ENCODE results near the gene FCMR. TPM values are rescaled to one million over a fixed set of nuclear protein-coding genes. Genes with fewer than 3 reads are reported as not detected.

Gene FCMR
- total RNA-seq, 3 donors from 2014 or later: 1.6 to 5.6 (median 4.6) TPM

DNA sequence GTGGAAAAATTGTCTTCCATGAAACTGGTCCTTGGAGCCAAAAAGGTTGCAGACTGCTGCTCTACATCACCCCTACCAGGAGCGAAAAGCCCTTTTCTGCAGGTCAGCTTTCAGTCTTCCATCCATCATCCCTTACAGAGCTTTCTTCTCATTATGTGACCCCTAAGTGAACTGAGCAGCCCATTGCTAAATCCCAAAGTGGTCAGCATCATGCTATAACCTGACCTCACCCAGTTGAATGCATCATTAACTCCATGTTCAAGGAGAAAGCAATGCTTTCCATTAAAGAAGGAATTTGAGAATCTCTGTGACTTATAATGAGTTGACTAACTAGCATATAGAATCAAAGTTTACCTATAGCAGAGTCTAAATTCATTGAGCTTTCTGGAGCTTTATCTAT, 34.9 kb downstream of the FCMR start:
- Histone ChIP-seq H3K36me3 (ENCODE audit: low read depth) (no peaks in the 10 kb centered on the region), H3K4me1 (ENCODE audit: low read depth) (no peaks in the 10 kb centered on the region), H3K4me3 (no peak overlapping the region), H3K9me3 (no peaks in the 10 kb centered on the region)
- TF ChIP-seq, protein P1, sequence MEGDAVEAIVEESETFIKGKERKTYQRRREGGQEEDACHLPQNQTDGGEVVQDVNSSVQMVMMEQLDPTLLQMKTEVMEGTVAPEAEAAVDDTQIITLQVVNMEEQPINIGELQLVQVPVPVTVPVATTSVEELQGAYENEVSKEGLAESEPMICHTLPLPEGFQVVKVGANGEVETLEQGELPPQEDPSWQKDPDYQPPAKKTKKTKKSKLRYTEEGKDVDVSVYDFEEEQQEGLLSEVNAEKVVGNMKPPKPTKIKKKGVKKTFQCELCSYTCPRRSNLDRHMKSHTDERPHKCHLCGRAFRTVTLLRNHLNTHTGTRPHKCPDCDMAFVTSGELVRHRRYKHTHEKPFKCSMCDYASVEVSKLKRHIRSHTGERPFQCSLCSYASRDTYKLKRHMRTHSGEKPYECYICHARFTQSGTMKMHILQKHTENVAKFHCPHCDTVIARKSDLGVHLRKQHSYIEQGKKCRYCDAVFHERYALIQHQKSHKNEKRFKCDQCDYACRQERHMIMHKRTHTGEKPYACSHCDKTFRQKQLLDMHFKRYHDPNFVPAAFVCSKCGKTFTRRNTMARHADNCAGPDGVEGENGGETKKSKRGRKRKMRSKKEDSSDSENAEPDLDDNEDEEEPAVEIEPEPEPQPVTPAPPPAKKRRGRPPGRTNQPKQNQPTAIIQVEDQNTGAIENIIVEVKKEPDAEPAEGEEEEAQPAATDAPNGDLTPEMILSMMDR (IDR thresholded peaks at IDR 0.05): no peak
- no peak for DNase-seq
- no peak for ATAC-seq
- intact Hi-C loops (cut with DNase I, micrococcal nuclease): no loop called here

DNA sequence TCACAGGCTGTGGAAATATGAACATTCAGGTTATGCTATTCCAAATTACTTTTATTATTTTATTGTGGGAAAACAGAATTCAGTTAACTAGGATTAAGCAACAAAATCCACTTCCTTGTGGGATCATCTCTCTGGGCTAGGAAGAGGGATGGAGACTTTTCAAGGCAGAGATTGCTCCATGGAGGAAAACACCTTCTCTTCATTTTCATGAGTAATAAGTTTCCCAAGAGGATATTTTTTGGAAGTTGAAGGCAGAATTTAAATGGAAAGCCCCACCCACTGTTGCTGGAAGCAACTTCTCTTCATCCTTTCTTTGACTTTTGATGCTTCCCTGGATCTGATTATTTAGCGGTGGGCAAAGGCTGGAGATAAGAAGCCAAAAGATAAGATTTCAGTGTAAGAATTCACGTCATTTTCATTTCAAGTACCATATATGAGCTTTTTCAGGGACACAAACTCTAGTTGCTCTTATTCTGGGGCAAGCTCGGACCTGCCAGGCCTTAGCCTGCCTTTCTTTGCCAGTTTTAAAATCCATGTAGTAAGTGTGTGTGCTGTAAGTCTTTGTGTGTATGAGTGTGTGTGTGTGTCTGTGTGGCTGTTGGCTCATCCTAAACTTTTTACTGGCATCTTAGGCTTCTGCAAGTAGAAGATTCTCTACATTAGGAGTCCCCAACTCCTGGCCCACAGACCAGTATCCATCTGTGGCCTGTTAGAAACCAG, 36.2 kb downstream of the FCMR start:
- Histone ChIP-seq H3K4me3 (no peak overlapping the region), H3K4me1 (ENCODE audit: low read depth) (no peaks in the 10 kb centered on the region), H3K36me3 (ENCODE audit: low read depth) (no peaks in the 10 kb centered on the region), H3K9me3 (no peaks in the 10 kb centered on the region)
- intact Hi-C loops (cut with DNase I, micrococcal nuclease): no loop called here
- TF ChIP-seq, protein P1 (IDR thresholded peaks at IDR 0.05): no peak
- DNase-seq (no peak), ATAC-seq (no peak)

DNA sequence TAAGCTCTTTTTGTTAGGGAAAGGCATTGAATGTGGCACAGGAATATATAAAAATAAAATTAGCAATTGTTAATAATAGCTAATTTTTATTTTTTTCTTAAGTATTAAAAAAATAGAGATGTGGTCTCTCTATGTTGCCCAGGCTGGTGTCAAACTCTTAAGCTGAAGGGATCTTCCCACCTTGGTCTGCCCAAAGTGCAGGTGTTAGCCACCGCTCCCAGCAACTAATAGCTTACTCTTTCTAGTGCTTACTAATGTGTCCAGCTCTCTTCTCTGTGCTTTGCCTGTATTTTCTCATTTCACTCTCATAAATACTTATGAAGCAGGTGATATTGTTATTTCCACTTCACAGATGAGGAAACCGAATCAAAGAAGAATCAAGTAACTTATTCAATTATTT, 37.9 kb downstream of the FCMR start:
- ATAC-seq: no peak
- TF ChIP-seq, protein P1 (IDR thresholded peaks at IDR 0.05): no peak
- H3K9me3 ChIP-seq: peaks cover 2% of the 10 kb centered on the region
- DNase-seq: no peak
- intact Hi-C loops (cut with DNase I, micrococcal nuclease): no loop called here
- no peaks in the 10 kb centered on the region for H3K36me3 ChIP-seq (ENCODE audit: low read depth)
- H3K4me1 ChIP-seq (ENCODE audit: low read depth): no peaks in the 10 kb centered on the region
- H3K4me3 ChIP-seq: no peak overlapping the region

DNA sequence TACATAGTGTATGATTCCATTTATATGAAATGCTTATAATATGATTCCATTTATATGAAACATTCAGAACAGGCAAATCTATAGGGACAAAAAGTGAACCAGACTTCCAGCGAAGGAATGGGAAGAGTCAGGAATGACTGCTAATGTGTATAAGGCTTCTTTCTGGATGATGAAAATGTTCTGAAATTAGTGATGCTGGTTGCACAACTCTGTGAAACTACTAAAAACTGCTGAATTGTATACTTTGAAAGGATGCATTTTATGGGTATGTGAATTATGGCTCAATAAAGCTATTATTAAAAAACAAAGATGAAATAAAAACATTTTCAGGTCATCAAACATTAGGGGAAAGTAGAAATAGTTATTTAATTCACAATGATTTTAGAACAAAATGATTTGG, 38.6 kb downstream of the FCMR start:
- TF ChIP-seq, protein P1 (IDR thresholded peaks at IDR 0.05): no peak
- Histone ChIP-seq H3K36me3 (ENCODE audit: low read depth) (no peaks in the 10 kb centered on the region), H3K9me3 (peaks cover 9% of the 10 kb centered on the region), H3K4me1 (ENCODE audit: low read depth) (no peaks in the 10 kb centered on the region), H3K4me3 (no peak overlapping the region)
- ATAC-seq (no peak), DNase-seq (no peak)
- intact Hi-C loops (cut with DNase I, micrococcal nuclease): no loop called here

DNA sequence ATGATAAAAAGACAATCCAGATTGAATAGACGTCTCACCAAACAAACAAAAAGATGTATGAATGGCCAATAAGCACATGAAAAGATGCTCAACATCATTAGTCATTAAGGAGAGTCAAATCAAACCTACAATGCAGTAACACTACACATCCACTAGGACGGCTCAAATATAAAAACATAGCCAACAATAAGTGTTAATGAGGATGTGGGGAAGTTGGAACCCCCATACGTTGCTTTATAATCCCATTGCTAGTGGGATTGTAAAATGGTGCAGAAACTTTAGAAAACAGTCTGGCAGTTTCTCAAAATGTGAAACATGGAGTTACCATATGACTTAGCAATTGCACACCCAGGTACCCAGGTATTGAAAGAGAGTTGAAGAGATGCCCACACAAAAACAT, 39.2 kb downstream of the FCMR start:
- TF ChIP-seq, protein P1 (IDR thresholded peaks at IDR 0.05): no peak
- ATAC-seq (no peak), DNase-seq (no peak)
- H3K4me3 ChIP-seq: no peak overlapping the region
- intact Hi-C loops (cut with DNase I, micrococcal nuclease): no loop called here
- H3K9me3 ChIP-seq: peaks cover 12% of the 10 kb centered on the region
- H3K4me1 ChIP-seq (ENCODE audit: low read depth): no peaks in the 10 kb centered on the region
- no peaks in the 10 kb centered on the region for H3K36me3 ChIP-seq (ENCODE audit: low read depth)

DNA sequence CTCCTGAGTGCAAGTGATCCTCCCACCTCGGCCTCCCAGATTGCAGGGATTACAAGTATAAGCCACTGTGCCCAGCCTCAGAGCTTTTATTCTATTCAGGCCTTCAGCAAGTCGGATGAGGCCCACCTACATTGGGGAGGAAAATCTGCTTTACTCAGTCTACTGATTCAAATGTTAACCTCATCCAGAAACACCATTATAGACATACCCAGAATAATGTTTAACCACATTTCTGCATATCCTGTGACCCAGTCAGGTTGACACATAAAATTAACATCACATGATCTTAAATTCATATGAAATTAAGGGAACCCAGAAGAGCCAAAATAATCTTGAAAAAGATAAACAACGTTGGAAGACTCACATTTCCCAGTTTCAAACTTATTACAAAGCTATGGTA, 41.4 kb downstream of the FCMR start:
- H3K4me1 ChIP-seq (ENCODE audit: low read depth): no peaks in the 10 kb centered on the region
- H3K9me3 ChIP-seq: peaks cover 17% of the 10 kb centered on the region
- H3K4me3 ChIP-seq: no peak overlapping the region
- ATAC-seq (no peak), DNase-seq (no peak)
- no peaks in the 10 kb centered on the region for H3K36me3 ChIP-seq (ENCODE audit: low read depth)
- TF ChIP-seq, protein P1 (IDR thresholded peaks at IDR 0.05): no peak
- intact Hi-C loops (cut with DNase I, micrococcal nuclease): no loop called here

Data from mucosa of descending colon (tissue), 3 donors.